Astrocyte of the spinal cord (primary cell): ENCODE results near the gene CYP2R1.

Experiments
- DNase-seq: peaks from one replicate; pipeline ENCODE4 v3.0.0; 2011; ENCODE audit warnings: low read depth, low spot score
- H3K4me3 ChIP-seq: 2 replicates; pipeline ENCODE4 v1.5.1; 2011; ENCODE audit warnings: low read depth, mild to moderate bottlenecking, low read length, moderate library complexity
- in situ Hi-C: cut with HindIII; loops from 2 replicates; pipeline ENCODE4 v1.10.0; 2017; ENCODE audit warnings: low sequenced_read_pairs
- TF ChIP-seq, protein P1 (sequence below): IDR thresholded peaks from 2 replicates; pipeline ENCODE4 v1.5.1; 2012; ENCODE audit warnings: low read depth, mild to moderate bottlenecking, low read length, inconsistent platforms

The CYP2R1 gene, protein sequence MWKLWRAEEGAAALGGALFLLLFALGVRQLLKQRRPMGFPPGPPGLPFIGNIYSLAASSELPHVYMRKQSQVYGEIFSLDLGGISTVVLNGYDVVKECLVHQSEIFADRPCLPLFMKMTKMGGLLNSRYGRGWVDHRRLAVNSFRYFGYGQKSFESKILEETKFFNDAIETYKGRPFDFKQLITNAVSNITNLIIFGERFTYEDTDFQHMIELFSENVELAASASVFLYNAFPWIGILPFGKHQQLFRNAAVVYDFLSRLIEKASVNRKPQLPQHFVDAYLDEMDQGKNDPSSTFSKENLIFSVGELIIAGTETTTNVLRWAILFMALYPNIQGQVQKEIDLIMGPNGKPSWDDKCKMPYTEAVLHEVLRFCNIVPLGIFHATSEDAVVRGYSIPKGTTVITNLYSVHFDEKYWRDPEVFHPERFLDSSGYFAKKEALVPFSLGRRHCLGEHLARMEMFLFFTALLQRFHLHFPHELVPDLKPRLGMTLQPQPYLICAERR

DNA sequence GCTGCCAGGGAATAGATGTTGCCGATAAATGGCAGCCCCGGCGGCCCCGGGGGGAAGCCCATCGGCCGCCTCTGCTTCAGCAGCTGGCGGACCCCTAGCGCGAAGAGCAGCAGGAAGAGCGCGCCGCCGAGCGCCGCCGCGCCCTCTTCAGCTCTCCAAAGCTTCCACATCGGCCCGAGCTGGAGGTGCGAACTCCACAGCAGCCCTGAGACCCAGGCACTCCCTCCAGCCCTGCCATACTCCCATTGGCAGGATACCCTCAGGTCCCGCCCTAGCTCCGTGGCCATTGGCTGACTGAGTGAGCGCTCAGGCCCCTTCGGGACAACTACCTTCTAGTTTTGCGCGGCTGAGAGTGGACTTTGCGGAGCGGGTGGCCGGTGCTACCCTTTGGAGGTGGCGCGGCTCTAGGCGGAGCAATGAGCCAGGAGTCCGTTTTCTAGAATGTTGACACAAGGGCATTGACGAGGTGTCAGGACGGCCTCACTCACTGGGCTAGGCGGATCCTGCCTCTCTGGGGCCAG, at the start of gene CYP2R1:
Gene CYP2R1, minus strand, starts transcription at position 196 of the 521 bp plus-strand sequence. Its CDS starts 26 bp downstream, at position 170.
- DNase-seq: peak; percentile 98
- TF ChIP-seq, protein P1, sequence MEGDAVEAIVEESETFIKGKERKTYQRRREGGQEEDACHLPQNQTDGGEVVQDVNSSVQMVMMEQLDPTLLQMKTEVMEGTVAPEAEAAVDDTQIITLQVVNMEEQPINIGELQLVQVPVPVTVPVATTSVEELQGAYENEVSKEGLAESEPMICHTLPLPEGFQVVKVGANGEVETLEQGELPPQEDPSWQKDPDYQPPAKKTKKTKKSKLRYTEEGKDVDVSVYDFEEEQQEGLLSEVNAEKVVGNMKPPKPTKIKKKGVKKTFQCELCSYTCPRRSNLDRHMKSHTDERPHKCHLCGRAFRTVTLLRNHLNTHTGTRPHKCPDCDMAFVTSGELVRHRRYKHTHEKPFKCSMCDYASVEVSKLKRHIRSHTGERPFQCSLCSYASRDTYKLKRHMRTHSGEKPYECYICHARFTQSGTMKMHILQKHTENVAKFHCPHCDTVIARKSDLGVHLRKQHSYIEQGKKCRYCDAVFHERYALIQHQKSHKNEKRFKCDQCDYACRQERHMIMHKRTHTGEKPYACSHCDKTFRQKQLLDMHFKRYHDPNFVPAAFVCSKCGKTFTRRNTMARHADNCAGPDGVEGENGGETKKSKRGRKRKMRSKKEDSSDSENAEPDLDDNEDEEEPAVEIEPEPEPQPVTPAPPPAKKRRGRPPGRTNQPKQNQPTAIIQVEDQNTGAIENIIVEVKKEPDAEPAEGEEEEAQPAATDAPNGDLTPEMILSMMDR: no peak
- H3K4me3 ChIP-seq: peak within 1 kb of the TSS; percentile 74
- in situ Hi-C loops: no loop called here

DNA sequence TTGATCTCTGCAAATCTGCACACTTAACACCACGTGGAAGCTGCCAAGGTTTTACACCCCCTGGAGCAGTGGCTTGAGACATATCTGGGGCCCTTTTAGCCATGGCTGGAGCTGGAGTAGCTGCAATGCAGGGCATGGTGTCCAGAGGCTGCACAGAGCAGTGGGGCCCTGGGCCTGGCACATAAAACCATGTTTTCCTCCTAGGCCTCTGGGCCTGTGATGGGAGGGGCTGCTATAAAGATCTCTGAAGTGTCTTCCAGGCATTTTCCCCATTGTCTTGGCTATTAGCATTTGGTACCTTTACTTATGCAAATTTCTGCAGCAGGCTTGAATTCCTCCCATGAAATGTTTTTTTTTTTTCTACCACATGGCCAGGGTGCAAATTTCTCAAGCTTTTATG, 46.9 kb upstream of the CYP2R1 start:
- no peak for DNase-seq
- H3K4me3 ChIP-seq: no peak overlapping the region
- in situ Hi-C loops: no loop called here
- TF ChIP-seq, protein P1: no peak

DNA sequence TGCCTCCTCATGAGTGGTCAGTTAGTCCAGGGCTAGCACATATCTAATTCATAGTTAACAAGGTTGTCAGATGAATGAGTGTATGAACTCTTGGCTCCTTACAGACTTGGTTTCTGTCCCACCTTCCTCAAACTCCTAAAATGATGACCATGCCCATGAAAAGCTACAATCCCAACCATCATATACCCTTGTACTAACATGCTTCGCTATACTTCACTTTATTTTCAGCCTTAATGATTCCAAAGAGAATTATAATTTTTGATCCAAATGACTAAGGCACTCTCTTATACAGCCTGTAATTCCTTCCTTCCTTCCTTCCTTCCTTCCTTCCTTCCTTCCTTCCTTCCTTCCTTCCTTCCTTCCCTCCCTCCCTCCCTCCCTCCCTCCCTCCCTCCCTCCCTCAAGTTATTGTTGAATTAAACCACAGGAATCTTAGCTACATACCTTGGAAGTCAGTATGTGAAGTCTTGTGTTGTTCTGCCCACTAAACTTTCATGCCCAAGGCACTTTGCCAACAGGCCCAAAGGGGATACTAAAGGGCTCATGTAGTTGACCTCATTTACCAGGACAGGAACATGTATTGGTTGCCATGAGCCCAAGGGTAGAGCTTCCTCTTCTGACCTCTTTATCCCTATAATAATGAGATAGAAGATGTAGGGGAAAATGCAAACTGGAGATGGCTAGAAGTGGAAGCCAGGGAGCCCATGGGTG, 42.8 kb upstream of the CYP2R1 start:
- in situ Hi-C loops: no loop called here
- DNase-seq: no peak
- TF ChIP-seq, protein P1: no peak
- H3K4me3 ChIP-seq: no peak overlapping the region

DNA sequence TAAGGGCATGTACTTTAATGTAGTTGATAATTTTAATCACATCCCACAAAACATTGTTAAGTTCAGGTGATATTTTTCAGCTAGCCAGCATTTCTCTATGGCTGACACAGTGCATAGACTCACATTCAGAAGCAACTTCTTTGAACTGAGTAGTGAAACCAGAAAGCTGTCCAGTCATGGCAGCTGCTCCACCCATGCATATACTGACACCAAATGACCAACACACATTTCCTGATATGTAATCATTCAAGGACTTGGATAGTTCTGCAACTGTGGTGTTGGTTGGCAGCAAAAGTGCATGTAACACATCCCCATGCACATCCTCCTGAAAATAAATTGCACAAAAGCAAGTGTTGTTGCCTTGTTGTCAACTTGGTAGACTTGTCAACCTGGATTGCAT, 40.4 kb upstream of the CYP2R1 start:
- TF ChIP-seq, protein P1: no peak
- no peak overlapping the region for H3K4me3 ChIP-seq
- DNase-seq: no peak
- in situ Hi-C loops: no loop called here

DNA sequence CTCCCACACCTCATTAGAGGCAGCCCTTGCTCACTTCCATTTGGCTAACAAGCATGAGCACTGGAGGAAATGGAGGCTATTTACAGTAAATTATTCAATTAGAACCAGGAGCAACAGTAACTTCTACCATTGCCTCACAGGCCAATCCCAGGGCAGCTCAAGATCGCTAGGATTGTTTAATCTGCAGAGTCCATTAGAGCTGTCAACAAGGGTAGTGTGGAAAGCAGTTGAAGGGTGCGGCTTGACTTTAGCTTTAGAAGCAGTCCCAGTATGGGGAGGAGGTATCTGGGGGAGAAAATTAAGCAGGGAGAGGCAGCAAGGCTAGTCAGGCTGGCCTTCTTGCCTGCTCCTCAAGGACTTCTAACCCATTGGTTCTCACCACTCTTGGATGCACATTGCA, 38.3 kb upstream of the CYP2R1 start:
- DNase-seq: no peak
- no peak overlapping the region for H3K4me3 ChIP-seq
- in situ Hi-C loops: no loop called here
- TF ChIP-seq, protein P1: no peak

DNA sequence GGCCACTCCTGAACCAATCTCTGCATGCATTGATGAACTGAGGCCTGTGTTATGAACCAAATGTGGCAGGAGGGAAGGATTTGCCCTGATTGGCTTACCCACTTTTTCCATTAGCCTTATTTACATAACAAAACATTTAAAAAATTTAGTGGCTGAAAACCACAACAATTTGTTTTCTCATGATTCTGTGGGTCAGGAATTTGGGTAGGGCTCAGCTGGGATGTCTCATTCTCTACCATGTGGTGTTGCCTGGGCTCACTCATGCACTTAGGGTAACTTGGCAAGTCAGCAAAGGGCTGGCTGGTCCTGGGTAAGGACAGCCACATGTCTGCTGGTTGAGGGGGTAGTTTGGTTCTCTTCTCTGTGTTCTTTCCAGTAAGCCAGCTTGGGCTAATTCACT, 35.1 kb upstream of the CYP2R1 start:
- TF ChIP-seq, protein P1: no peak
- in situ Hi-C loops: no loop called here
- H3K4me3 ChIP-seq: no peak overlapping the region
- DNase-seq: peak; percentile 36
